Occipital lobe (tissue), 2 donors: ENCODE results near the gene COL28A1. TPM values are rescaled to one million over a fixed set of nuclear protein-coding genes. Genes with fewer than 3 reads are reported as not detected.

ENCODE experiments used
- DNase-seq: peaks from one replicate; lab custom pipeline; 2025; lab: John Stamatoyannopoulos, UW
- total RNA-seq: library from RNA; depleted of rRNA; stranded (reverse); fragments of >200 nt; gene quantifications from one replicate; pipeline ENCODE4 v1.2.3, GENCODE V29; 2014

Gene COL28A1
- total RNA-seq, 1 donor from 2014 or later = 0.62 TPM

DNA sequence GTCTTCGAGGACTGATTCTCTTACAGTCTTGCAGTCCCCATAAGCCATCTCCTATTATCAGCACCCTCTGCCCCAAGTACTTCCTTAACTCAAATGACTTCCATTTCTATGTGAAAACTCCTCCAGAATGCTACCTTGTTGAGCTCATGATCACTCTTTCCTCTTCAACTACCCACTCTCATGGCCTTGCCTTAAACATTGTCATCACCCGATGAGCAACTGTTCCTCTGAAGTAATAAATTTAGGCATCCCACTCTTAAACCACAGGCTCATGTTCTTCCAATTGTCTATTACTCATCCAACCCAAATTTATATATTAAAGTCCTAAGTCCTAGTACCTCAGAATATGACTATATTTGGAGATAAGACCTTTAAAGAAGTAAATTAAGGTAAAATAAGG is 200.5 kb downstream of the COL28A1 start:
- no peak for DNase-seq

DNA sequence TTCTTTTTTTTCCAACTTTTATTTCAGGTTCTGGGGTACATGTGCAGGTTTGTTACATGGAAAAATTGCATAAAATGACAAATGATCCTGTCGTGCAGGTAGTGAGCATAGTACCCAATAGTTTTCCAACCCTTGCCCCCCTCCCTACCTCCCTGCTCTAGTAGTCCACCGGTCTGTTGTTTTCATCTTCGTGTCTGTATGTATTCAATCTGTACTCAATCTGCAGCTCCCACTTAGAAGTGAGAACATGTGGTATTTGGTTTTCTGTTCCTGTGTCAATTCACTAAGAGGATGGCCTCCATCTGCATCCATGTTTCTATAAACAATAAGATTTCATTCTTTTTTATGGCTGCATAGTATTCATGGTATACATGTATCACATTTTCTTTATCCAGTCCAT is 202.1 kb downstream of the COL28A1 start:
- DNase-seq = no peak

DNA sequence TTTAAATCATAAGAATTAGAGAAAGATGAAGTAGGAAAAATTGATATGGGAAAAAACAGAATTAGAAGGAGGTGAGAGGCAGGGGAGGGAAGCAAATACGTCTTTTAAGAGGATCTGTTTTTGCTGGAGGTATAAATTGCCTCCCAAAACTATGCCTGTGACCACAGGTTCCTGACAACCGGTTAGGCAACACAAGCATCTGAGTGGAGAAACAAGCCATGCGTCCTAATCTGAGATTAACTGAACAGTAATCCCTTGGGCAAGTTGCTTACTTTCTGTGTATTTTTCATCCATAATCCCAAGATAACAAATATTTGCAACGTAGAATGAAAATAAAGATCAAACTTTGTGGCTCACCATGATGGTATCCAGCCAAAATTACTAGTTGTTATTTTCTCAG is 204.2 kb downstream of the COL28A1 start:
- no peak for DNase-seq

DNA sequence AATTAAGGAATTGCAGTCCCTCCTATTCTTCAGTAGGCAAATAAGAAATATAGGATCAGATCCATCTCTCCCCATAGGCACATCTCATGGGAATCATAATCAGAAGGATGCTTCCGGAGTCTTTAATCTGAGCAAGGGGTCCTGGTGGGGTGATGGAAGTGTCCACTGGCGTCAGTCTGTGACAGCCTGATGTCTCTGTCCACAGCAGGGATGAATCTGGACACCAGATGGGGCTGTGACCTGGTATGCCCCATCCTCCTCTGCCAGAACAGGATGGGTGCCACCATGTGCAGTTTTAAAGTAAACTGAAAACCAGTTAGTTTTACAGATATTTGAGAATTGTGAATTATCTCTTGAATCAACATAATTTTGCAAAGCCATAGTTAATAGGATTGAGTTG is 204.7 kb downstream of the COL28A1 start:
- no peak for DNase-seq

DNA sequence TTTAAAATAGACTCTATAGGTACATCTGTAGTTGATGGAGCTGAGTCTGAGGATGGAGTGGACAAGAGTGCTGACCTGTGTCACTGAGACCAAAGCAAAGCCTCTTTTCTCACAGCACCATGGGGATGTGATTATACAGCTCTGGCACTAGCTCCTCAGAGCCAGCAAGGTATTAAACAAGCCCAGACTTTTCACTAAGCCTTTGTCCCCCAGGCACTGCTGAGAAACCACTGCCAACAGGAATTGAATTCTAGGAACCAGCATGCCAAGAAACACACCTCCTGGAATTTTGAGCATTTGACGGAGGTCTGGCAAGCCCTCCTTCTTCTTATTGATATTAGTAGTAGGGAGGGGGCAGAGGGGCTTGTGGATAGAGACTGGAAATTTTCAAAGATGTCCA is 206.3 kb downstream of the COL28A1 start:
- DNase-seq = no peak

DNA sequence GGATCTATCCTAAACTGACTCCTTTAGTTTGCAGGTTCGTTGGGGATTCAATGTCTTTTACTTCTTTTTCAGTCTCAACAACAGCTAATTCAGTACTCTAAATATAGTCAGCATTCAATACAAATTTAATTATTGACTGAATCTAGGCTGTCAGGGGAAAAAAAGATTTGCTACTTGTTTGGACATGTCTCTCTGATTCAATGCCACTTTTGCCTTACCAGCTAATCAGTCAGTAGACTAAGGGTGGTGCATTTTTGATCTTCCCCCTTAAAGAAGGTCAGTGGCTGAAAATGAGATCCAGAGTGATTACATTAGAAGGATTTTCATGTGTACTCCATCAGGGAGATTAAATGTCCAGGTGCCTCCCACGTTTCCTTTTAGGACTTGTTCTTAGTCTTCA is 208.2 kb downstream of the COL28A1 start:
- no peak for DNase-seq

DNA sequence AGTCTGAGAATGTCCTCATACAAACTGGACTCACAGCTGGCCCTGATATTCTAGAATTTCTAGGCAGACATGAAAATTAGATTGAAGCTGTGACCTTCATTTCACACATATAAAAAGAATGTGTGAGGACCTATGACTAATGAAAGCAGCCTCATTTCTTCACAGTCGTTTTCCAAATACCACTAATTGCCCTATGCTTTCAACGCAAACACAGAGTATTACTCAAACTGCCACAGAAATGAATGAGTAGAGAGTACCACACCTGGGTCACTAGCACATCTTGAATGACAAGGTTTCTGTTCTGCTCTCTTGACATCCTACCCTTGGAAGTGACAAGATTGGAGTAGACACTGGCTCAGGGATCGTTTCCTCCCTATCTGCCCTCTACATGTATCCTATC is 211.0 kb downstream of the COL28A1 start:
- DNase-seq = no peak

DNA sequence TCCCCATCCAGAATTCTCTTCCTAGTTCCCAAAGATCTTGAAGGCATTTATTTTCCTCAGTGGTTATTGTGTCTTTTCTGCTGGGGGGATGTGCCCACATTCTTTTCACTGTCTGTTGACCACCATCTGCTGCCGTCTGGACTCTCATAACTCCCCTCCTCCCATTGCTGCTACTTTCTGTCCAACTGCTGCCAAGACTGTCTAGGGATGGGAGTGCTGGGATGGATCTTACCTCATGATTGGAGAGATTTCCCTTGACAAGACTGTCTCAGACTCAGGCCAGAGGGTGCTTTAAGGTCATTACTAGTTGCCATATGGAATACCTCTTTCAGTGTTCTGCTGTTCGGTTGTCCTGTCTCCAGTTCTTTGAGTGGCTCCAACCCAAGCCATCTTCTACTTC is 211.8 kb downstream of the COL28A1 start:
- DNase-seq = no peak

DNA sequence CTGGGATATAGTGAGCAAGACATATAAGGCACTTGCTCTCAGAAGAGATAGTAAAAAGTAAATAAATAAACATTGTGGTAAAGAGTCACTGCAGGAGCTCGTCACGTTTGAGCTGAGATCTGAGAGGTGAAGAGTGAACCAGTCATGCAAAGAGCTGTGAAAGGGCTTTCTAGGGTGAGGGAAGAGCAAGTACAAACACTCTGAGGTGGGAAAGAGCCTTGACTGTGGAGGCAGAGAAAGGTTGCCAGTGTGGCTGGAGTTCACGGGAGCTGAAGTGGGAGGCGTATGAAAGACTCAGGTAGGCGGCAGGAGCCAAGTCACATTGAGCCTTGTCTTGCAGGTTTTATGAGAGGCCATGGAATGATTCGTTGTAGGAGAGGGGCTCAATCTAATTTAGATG is 212.3 kb downstream of the COL28A1 start:
- DNase-seq = no peak

DNA sequence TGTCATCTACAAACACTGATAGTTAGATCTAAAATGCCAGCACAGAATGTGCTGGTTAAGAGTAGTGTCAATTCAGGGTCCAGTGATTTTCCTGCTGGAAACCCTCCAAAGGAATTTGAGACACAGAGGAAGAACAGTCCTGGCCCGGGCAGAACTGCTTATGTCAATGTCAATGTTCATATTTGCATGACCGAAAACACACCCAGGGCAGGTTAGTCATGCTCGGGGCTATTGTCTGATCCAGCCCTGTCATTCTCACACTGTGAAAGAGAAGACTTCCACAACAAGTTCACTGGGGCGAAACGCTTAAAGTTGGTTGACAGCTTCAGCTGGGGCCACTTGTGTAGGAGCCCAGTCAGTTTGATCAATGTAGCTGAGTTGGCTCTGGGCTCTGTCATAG is 214.0 kb downstream of the COL28A1 start:
- no peak for DNase-seq

DNA sequence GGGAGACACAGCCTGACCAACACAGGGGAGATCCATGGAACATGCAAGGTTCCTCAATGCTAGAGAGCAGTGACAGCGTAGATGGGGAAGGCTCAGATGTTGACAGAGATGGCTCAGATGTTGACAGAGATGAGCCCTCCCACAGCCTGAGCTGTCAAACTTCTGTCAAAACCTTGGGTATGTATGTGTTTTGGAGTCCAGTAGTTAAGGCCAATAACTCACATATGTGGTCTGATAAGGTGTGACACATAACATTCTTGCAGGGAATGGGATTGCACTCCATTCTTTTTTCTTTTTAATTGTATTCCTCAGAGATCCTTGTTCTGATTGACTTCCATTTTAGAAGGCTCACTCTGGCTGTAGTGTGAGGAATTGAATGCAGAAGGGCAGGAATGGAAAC is 217.1 kb downstream of the COL28A1 start:
- DNase-seq = no peak

DNA sequence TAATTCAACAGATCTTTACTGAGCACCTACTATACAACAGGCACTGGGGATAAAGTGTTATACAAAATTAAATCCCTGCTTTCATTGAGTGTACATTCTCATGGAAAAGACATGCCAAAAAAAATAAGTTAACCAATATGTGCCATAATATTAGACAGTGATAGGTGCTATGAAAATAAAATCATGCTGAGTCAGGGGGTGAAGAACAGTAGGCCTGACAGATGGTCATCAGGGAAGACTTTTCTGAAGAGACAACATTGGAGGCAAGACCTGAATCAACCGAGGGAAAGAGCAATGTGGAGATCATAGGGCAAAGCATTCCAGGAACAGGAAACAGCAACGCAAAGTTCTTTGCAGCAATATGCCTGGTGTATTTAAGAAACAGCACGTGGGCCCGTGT is 217.8 kb downstream of the COL28A1 start:
- DNase-seq = no peak

DNA sequence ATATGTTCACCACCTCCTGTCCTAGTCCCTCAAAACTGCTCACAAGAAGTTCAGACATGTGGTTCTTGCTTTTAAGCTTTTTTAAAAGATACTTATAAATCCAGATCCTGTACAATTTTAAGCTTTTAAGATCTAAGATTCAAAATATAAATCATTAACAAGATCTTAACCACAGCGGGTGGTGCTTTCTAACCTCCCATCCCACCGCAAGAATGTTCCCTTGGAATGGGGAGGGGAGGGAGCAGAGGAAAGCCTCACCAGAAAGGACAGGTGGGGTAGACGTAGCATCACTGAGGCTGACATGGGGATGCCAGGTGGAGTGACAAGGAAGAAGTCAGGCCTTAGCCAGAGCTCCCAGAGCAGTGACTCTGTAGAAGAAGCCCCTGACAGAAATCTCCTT is 219.8 kb downstream of the COL28A1 start:
- no peak for DNase-seq

DNA sequence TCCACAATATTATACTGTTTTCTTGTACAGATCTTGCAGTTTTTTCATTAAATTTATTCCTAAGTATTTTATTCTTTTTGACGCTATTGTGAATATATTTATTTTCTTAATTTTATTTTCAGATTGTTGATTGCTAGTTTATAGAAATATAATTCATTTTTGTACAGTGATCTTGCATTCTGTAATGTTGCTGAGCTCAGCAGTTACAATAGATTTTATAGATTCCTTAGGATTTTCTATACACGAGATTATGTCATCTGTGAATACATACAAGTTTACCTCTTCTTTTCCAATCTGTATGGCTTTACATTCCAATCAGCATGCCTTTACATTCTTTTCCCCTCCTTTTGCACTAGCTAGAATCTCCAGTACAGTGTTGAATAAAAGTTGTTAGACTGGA is 223.3 kb downstream of the COL28A1 start:
- DNase-seq = no peak

DNA sequence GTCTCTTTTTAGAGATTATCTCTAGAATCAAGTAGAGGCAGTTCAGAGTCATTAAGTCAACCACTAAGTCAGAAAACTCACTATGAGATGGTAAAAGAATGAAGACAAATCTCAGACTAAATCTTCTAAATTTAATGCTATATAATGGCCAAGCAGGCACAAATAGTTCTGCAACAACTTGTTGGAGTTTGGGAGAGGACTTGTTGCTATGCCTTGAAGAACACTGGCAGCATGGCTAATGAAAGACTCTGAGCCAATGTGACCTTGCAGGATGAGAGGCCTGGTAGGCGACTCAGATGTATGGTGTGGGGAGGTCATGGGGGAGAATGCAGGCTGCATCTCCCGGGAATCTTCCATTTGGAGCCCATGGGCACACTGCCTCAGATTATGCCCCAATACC is 224.7 kb downstream of the COL28A1 start:
- DNase-seq = no peak

DNA sequence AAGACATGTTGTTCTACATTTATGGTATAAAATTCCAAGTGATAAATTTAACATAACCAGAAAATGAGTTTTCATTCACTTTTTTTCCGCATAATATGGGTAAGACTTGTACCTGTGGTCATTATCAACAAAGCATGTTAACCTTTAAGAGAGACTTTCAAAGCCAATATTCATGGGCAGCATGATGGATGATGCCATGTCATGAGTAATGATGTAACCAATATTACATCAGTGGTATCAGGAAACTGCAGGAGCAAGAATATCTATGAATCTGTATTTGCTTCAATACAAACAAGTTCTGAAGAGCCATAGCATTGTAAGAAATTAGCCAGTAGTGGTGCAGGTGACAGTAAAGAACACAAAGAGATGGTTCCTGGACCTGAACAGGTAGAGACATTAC is 226.5 kb downstream of the COL28A1 start:
- no peak for DNase-seq

Other genes with a start within 250 kb of the COL28A1 start
- gene MIOS, start 31.0 kb upstream of the COL28A1 start, total RNA-seq = 86.4 TPM
- gene UMAD1, start 104.9 kb upstream of the COL28A1 start, total RNA-seq = 10.9 TPM
- gene RPA3, start 182.7 kb upstream of the COL28A1 start, total RNA-seq = 12.9 TPM